GM19397 (cell line): ENCODE data around the gene UNC93A.
"Not testable (repeated sequence)": the region's sequence is repeated elsewhere in the genome, so short reads cannot be mapped to it uniquely, and the experiment has no call there.

Experiments
- ATAC-seq: cut with Tn5 transposase; IDR thresholded peaks from one replicate; pipeline ENCODE4 v1.9.1; 2021; ENCODE audit warnings: mild to moderate bottlenecking, moderate library complexity; ENCODE audit not compliant: unreplicated experiment

UNC93A gene

GRCh38 chr6:167338541-167339117, 47.5 kb downstream of the UNC93A start:
- no peak for ATAC-seq

DNA sequence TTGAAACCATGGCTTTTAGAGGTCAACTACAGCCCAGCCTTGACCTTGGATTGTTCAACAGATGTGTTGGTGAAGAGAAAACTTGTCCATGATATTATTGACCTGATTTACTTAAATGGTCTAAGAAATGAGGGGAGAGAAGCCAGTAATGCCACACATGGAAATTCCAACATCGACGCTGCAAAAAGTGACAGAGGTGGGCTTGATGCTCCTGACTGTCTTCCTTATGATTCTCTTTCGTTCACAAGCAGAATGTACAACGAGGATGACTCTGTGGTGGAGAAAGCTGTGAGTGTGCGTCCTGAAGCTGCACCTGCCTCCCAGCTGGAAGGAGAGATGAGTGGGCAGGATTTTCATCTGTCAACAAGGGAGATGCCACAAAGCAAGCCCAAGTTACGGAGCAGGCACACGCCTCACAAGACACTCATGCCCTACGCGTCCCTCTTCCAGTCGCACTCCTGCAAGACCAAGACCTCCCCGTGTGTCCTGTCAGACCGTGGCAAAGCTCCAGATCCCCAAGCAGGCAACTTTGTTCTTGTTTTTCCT, 50.0 kb downstream of the UNC93A start:
- ATAC-seq: no peak

DNA sequence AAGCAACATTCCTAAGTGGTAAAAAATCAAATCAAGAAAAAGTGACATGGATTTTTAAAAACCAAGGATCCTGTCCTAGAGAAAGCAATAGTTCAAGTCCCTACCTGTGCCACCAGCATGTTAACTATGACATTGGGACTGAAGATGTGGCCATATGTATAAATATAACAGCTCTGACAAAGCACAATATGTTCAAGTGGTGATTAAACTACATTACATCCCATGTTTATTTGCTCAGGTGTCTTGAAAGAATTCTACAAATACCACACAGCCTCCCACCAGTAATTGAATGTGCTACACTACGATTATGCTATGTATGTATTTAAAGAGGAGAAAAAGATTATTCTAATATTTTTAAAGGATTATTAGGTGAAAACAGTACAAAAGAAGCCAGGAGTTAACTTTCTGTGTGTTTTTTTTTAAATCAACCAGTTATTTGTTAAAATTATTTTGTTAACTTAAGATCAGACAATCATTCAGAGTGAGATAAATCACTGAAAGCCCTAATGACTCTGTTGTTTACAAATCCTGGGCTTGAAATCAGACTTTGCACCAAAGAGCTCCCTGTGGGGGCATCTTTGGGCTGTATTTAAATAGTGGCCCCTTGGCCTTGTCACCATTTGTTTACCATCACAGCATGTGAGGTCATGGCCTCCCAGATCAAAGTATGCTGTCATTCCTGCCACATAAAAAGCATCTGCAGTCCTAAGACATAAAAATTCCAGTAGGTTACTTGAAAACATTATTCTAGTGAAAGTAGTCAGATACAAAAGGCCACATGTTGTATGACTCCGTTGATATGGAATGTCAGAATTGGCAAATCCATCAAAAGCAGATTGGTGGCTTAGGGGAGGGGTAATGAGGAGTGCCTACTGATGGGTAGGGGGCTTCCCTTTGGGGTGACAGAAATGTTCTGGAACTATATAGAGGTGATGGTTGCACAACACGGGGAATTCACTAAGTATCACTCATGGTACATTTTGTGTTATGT, 50.8 kb downstream of the UNC93A start:
- ATAC-seq: no peak

DNA sequence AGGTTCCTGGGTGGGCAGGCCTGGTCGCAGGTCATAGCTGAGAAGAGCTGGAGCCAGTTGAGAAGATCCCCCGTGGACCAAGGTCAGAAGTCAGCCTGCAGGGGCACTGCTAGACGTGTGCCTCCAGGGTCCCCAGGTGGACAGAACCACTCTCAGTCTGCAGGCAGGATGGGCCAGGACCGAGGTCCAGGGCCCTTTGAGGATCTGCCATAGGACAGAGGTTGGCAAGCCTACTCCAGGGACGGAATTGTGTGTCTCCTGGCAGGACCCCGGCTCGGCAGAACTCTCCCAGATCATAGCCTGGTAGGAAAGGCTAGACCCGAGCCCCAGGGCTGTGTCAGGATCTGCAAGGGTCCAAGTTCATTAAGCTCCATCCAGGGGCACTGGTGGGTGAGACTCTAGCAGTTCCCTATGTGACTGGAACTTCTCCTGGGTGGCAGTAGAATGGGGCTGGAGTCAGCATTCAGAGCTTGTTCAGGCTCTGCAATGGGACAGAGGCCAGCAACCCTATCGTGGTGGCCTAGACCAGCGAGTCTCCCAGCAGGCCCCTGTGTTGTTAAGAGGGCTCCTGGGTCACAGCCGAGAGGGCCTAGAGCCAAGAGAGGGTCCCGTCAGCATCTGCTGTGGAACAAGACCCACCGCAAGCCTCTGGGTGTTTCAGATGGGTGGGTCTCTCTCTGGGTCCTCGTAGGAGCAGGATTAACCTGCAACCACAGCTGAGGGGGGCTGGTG, 51.9 kb downstream of the UNC93A start:
- ATAC-seq: no peak

GRCh38 chr6:167345348-167345747, 54.2 kb downstream of the UNC93A start:
- no peak for ATAC-seq

DNA sequence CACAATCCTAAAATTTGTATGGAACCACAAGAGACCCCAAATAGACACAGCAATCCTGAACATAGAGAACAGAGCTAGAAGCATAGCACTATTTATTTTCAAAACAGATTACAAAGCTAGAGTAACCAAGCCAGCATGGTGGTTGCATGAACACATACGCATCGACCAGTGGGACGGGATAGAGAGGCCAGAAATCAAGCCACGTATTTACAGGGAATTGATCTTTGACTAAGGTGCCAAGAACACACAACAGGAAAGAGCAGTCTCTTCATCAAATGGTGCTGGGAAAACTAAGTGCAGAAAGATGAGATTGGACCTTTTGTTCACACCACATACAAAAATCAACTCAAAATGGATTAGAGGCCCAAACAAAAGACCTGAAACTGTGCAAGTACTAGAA, 54.8 kb downstream of the UNC93A start:
- no peak for ATAC-seq

DNA sequence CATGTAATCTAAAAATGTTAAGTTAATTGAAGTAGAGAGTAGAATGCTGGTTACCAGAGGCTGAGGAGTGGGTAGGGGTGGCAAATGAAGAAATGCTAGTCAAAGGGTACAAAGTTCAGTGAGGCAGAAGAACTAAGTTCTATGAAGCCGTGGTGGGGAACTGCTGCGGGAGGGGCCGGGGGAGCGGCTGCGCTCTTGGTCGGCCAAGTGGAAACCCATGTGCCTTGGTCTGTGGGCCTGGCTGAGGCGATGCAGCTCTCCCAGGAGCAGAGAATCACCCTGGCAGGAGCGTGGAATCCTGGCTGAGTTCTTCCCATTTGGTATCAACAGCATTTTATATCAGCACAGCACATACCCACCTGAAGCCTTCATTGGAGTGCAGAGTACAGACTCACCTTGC, 56.1 kb downstream of the UNC93A start:
- no peak for ATAC-seq

DNA sequence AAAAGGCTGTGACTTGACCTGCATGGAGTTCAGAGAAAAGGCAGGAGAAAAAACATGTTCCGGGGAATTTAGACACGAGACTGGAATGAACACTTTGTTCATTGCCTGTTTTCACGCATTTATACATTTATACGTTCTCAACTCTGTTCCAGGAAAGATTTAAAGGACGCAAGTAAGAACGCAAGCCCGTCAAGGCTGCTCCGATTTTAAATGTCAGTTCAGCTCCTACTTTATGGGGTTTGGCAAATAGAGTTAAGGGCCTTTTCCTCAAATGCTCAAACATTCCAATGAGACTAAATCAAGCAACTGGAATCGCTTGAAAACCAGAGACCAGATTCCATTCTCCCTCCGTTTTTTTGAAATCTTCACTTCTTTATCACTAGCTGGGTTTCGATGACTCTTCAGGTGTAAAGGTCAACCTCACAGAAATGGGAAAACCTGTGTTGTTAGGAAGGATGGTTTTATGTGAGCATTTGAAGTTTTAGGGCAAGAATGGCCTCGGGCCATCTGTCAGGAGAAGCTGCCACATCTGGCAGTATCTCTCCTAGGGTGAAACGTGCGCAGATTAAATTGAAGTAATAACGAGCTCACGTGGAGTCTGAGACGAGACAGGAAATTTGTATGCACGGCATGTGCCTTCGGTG, 58.6 kb downstream of the UNC93A start:
- no peak for ATAC-seq

DNA sequence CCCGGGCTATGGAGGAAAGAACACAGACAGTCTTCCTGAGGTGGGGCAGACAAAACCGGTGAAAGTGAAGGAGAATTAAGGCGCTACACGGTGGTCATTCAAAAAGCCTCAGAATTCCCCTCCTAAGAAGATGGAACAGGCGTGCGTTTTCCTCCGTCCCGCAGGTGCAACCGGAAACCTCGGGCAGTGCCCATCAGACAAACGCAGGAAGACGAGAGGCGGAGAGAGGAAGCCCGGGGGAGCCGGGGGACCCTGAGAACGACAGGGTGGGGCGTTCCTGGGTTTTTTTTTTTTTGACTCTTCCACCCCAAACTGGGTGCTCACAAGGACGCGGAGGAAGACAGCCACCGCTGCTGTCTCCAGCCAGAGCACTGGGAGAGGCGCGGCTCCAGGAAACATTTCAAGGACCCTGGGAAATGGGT, 59.2 kb downstream of the UNC93A start:
- ATAC-seq: no peak

DNA sequence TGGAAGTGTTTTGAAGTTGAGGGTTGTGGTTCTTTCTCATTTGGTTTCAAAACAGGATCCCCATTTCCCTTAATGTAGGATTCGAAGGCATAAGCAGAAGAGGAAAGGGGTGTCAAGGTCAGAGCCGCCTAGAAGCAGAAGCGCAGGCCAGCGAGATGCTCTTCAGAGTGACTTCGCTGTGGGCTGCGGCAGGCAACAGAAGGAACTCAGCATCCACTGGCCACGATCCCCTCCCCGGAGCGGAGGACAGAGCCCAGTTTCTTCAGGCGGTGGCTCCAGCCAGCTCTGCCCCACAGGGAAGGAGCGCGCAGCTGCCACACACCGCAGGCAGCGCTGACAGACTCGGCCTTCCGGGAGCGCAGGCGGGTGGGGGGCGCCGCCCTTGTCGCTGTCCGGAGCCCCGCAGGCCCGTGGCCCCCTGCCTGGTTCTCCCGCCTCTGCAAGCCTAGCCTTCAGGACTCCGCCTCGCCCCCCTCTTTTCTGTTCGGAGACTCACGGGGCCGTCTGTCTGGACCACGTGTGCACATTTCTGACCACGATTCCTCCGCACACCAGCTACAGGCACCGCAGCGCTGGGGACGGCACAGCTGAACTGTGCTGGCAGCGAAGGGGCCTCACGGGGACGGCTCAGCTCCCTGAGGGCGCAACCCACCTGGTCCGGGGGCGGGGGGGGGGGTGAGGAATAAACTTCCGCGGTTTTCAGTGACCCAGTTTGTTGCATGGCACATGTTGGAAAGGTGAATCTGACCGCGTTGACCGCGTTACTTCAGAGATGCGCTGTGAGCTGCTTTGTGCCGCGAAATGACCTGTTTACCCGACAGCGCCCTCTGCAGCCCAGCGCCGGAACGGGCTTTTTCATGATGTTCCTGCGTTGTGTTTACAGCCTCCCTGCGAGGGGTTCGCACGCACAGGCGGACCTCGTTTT, 59.9 kb downstream of the UNC93A start:
- peak; percentile 46 for ATAC-seq

DNA sequence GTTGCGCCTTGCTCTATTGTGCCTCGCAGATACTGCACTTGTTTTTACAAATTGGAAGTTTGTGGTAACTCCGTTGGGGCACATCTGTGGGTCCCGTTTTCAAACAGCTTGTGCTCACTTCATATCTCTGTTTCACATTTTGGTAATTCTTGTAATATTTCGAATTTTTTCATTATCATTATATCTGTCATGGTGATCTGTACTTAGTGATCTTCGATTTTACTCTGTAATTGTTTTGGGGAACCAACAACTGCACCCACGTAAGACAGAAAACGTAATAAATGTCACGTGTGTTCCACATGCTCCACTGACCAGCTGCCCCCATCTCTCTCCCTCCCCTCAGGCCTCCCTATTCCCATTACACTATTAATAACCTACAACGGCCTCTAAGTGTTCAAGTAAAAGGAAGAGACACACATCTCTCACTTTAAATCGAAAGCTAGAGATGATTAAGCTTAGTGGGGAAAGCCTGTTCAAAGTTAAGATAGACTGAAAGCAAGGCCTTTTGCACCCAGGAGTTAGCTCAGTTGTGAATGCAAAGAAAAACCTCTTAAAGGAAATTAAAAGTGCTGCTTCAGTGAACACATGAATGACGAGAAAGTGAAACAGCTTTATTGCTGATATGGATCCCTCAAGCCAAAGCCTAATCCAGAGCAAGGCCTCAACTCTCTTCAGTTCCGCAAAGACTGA, 60.7 kb downstream of the UNC93A start:
- ATAC-seq: peak; percentile 36

DNA sequence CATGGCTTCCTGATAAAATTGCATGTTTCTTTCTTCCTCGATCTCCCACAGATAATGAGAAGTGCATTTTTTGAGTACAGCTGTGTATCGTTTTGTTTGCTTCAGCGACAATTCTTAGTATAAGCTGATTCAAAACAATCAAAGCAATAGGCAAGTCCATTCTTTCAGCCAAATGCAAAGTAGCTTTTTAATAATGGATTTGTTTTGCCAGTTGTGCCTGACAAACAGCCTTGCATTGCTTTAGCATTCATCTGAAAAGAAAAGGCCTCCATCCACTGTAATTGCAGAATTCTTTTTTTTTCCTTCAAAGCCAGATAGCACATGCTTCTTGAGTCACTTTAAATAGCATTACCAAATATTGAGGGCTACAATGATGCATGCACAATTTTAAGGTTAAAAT, 65.8 kb downstream of the UNC93A start:
- ATAC-seq: no peak

DNA sequence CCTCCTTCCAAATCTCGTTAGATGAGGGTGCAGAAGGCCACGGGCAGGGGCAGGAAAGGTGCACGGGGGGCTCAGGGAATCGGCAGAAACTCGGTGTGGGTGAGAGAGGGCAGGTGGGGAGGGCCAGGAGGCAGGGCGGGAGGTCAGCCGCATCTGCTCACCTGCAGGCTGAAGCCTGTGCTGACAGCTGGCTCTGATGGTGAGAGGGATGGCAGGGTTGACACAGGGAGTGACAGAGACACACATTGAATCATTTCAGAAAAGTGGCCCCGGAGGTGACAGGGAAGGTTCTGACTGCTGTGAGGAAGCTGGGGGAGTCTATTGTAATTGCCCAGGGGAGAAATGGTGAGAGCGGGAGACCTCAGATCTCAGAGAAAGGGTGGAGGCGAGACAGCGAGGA, 67.3 kb downstream of the UNC93A start:
- ATAC-seq: not testable (repeated sequence)

GRCh38 chr6:167361170-167361569, 70.1 kb downstream of the UNC93A start:
- not testable (repeated sequence) for ATAC-seq
